Stimulated activated CD4-positive, alpha-beta T cell treated with anti-CD3 and anti-CD28 coated beads, Interleukin-4, amount 100 ng/mL, for 48 hours (primary cell): Measurements from ENCODE around the gene ZBTB5.
A peak's percentile ranks its signal among the peaks of the same experiment; 100 is the strongest.
"Not testable (repeated sequence)": the region's sequence is repeated elsewhere in the genome, so short reads cannot be mapped to it uniquely, and the experiment has no call there.

Experiments used
- DNase-seq, 2 donors: peaks; one replicate each; pipeline ENCODE4 v3.0.0-alpha.2; 2020; ENCODE audit warnings: low read depth in 2 of 2

Gene ZBTB5

GRCh38 chr9:37465249-37466036 is at the start of gene ZBTB5:
ZBTB5 (minus strand) TSS chr9:37465450; CDS start chr9:37442551, 22,899 bp downstream.
- peak; percentile 96 to 99 for DNase-seq

- no peak for DNase-seq
Observed at GRCh38 chr9:37514999-37515398, 49.7 kb upstream of the ZBTB5 start.

GRCh38 chr9:37514415-37514814 is 49.2 kb upstream of the ZBTB5 start:
- DNase-seq = not testable (repeated sequence)

- DNase-seq = no peak
Observed at GRCh38 chr9:37512437-37512836, 47.2 kb upstream of the ZBTB5 start.

- DNase-seq = no peak
Observed at GRCh38 chr9:37511016-37512010, 46.1 kb upstream of the ZBTB5 start.

- DNase-seq = not testable (repeated sequence)
Observed at GRCh38 chr9:37510053-37510452, 44.8 kb upstream of the ZBTB5 start.

- DNase-seq = no peak
Observed at GRCh38 chr9:37509536-37509935, 44.3 kb upstream of the ZBTB5 start.

- DNase-seq = no peak
Observed at GRCh38 chr9:37508834-37509206, 43.6 kb upstream of the ZBTB5 start.

GRCh38 chr9:37508135-37508833 is 43.0 kb upstream of the ZBTB5 start:
- DNase-seq = no peak

GRCh38 chr9:37507566-37508134 is 42.4 kb upstream of the ZBTB5 start:
- no peak for DNase-seq

- no peak for DNase-seq
Observed at GRCh38 chr9:37504605-37505004, 39.4 kb upstream of the ZBTB5 start.

- no peak for DNase-seq
Observed at GRCh38 chr9:37503736-37504135, 38.5 kb upstream of the ZBTB5 start.

GRCh38 chr9:37501957-37502596 is 36.8 kb upstream of the ZBTB5 start:
- DNase-seq = no peak

- DNase-seq = no peak
Observed at GRCh38 chr9:37499297-37499696, 34.0 kb upstream of the ZBTB5 start.

- DNase-seq = no peak
Observed at GRCh38 chr9:37498457-37498856, 33.2 kb upstream of the ZBTB5 start.

- no peak for DNase-seq
Observed at GRCh38 chr9:37497320-37497719, 32.1 kb upstream of the ZBTB5 start.

- no peak for DNase-seq
Observed at GRCh38 chr9:37496020-37496419, 30.8 kb upstream of the ZBTB5 start.

- DNase-seq = no peak
Observed at GRCh38 chr9:37495571-37495970, 30.3 kb upstream of the ZBTB5 start.

GRCh38 chr9:37491939-37492338 is 26.7 kb upstream of the ZBTB5 start:
- DNase-seq = no peak

GRCh38 chr9:37486616-37487548 is 21.6 kb upstream of the ZBTB5 start:
- DNase-seq = no peak
